SH-SY5Y (cell line): ENCODE data around the gene PARVG.

ENCODE experiments used
- GATA2 ChIP-seq: IDR thresholded peaks from 2 replicates; pipeline ENCODE4 v1.6.1; 2011; ENCODE audit warnings: mild to moderate bottlenecking, low read depth, low read length
- GATA3 ChIP-seq: IDR thresholded peaks from 2 replicates; pipeline ENCODE4 v1.6.1; 2011; ENCODE audit warnings: low read depth, mild to moderate bottlenecking, low read length, moderate library complexity

- no peak for TF ChIP-seq GATA2
- TF ChIP-seq GATA3 = no peak
These were observed 34.5 kb upstream of the PARVG start for GRCh38 chr22:44146088-44146861.
